CD14-positive monocyte (primary cell): Measurements from ENCODE around the gene FBXL15. TPM values are rescaled to one million over a fixed set of nuclear protein-coding genes. Genes with fewer than 3 reads are reported as not detected.
A peak's percentile ranks its signal among the peaks of the same experiment; 100 is the strongest.

Experiments
- DNase-seq, 3 donors: peaks; one replicate each; pipeline ENCODE4 v3.0.0-alpha.2; 2011 to 2022
- H2AFZ ChIP-seq: 2 replicates; pipeline ENCODE4 v1.6.0; 2012; ENCODE audit warnings: mild to moderate bottlenecking, low read depth, low read length, inconsistent platforms; ENCODE audit not compliant: insufficient read depth, poor library complexity, severe bottlenecking
- H3K27ac ChIP-seq, 2 donors: 1 replicate in 1 of 2; 2 replicates in 1 of 2; pipeline ENCODE4 v1.5.1; 2012 to 2013; ENCODE audit warnings: low read length in 2 of 2, control low read depth in 1 of 2, inconsistent platforms in 1 of 2, low read depth in 1 of 2, mild to moderate bottlenecking in 1 of 2
- H3K27me3 ChIP-seq, 2 donors: one replicate each; pipeline versions ENCODE4 v1.6.0 to v1.6.1; 2011 to 2013; ENCODE audit warnings: low read length in 2 of 2; ENCODE audit not compliant: control insufficient read depth in 2 of 2, insufficient read depth in 2 of 2
- H3K36me3 ChIP-seq, 2 donors: replicated peaks in 1 of 2; 1 replicate in 1 of 2; 2 replicates in 1 of 2; pipeline versions ENCODE4 v1.5.1 to v1.6.1; 2012 to 2013; ENCODE audit warnings: low read length in 2 of 2, control low read depth in 1 of 2, inconsistent platforms in 1 of 2, mild to moderate bottlenecking in 1 of 2; ENCODE audit not compliant: insufficient read depth in 2 of 2, control insufficient read depth in 1 of 2
- H3K4me1 ChIP-seq, 2 donors: 1 replicate in 1 of 2; 2 replicates in 1 of 2; pipeline versions ENCODE4 v1.5.1 to v1.6.1; 2012 to 2013; ENCODE audit warnings: low read length in 2 of 2, control low read depth in 1 of 2, inconsistent platforms in 1 of 2, mild to moderate bottlenecking in 1 of 2, moderate library complexity in 1 of 2; ENCODE audit not compliant: insufficient read depth in 2 of 2, control insufficient read depth in 1 of 2
- H3K4me2 ChIP-seq: replicated peaks from 2 replicates; pipeline ENCODE3; 2012; ENCODE audit warnings: low read length, moderate library complexity, mild to moderate bottlenecking; ENCODE audit not compliant: poor library complexity, severe bottlenecking; ENCODE audit errors: extremely low read depth
- H3K4me3 ChIP-seq, 3 experiments: fragments of 200-600 bp in 1 of 3; sonication (generic) in 1 of 3; replicated peaks in 1 of 3; 1 replicate in 2 of 3; 2 replicates in 1 of 3; pipeline ENCODE4 v1.5.1; 2011 to 2013; ENCODE audit warnings: low read length in 3 of 3, mild to moderate bottlenecking in 3 of 3, control low read depth in 2 of 3, low read depth in 2 of 3, inconsistent platforms in 1 of 3, moderate library complexity in 1 of 3
- H3K79me2 ChIP-seq: 2 replicates; pipeline ENCODE4 v1.6.0; 2012; ENCODE audit warnings: mild to moderate bottlenecking, control low read depth, inconsistent platforms, low read length, moderate library complexity; ENCODE audit not compliant: insufficient read depth
- H3K9ac ChIP-seq: 2 replicates; pipeline ENCODE4 v1.6.0; 2017; ENCODE audit warnings: low read length, mild to moderate bottlenecking; ENCODE audit not compliant: insufficient read depth, poor library complexity, severe bottlenecking
- H3K9me3 ChIP-seq, 2 donors: replicated peaks in 1 of 2; 1 replicate in 1 of 2; 2 replicates in 1 of 2; pipeline versions ENCODE4 v1.5.1 to v1.6.1; 2012 to 2013; ENCODE audit warnings: low read length in 2 of 2, control low read depth in 1 of 2; ENCODE audit not compliant: control insufficient read depth in 1 of 2, insufficient read depth in 1 of 2
- H4K20me1 ChIP-seq: 2 replicates; pipeline ENCODE4 v1.6.0; 2012; ENCODE audit warnings: mild to moderate bottlenecking, low read length, control low read depth, moderate library complexity; ENCODE audit not compliant: insufficient read depth
- H3K27ac Mint-ChIP-seq, 7 donors: one replicate each; pipeline ENCODE4 v1.8.0; 2020; ENCODE audit warnings: mild to moderate bottlenecking in 7 of 7, mixed read lengths in 7 of 7, moderate library complexity in 6 of 7, inconsistent platforms in 2 of 7
- H3K27me3 Mint-ChIP-seq, 3 donors: one replicate each; pipeline ENCODE4 v1.8.0; 2021 to 2022; ENCODE audit warnings: low read depth in 3 of 3, mild to moderate bottlenecking in 3 of 3, mixed read lengths in 3 of 3, moderate library complexity in 3 of 3, inconsistent platforms in 1 of 3
- H3K36me3 Mint-ChIP-seq, 2 donors: one replicate each; pipeline ENCODE4 v1.8.0; 2020; ENCODE audit warnings: mixed read lengths in 2 of 2, inconsistent platforms in 1 of 2, mild to moderate bottlenecking in 1 of 2
- H3K4me1 Mint-ChIP-seq: one replicate; pipeline ENCODE4 v1.8.0; 2020; ENCODE audit warnings: mild to moderate bottlenecking, mixed read lengths
- H3K4me3 Mint-ChIP-seq, 2 donors: one replicate each; pipeline ENCODE4 v1.8.0; 2020; ENCODE audit warnings: mild to moderate bottlenecking in 2 of 2, mixed read lengths in 2 of 2, moderate library complexity in 1 of 2
- H3K9me3 Mint-ChIP-seq, 7 donors: one replicate each; pipeline ENCODE4 v1.8.0; 2020 to 2022; ENCODE audit warnings: mixed read lengths in 7 of 7, mild to moderate bottlenecking in 6 of 7, moderate library complexity in 6 of 7, inconsistent platforms in 2 of 7
- CTCF ChIP-seq: fragments of 200-600 bp; IDR thresholded peaks from one replicate; pipeline ENCODE4 v1.8.0; 2022; ENCODE audit warnings: antibody characterized with exemption, mild to moderate bottlenecking
- WGBS: methylation state at CpG from one replicate; pipeline ENCODE4 v1.1.5; 2013; ENCODE audit warnings: missing lambda C conversion rate; ENCODE audit not compliant: insufficient coverage; 5-methylcytosine and 5-hydroxymethylcytosine counted together
- intact Hi-C, 2 donors: fragments of 100-400 bp; cut with micrococcal nuclease; formaldehyde crosslinking; loops; one replicate each; pipeline versions ENCODE4 v1.15.0 to v1.15.1; 2023
- polyA plus RNA-seq, 3 donors: library from polyadenylated mRNA; depleted of rRNA in 1 of 3; unstranded in 2 of 3; stranded (reverse) in 1 of 3; fragments of 300-500 nt in 2 of 3; fragments of >200 nt in 1 of 3; fragmentation: Illumina TruSeq in 2 of 3; gene quantifications; 1 replicate in 2 of 3; 2 replicates in 1 of 3; pipeline ENCODE4 v1.2.3, GENCODE V29; 2012 to 2021

Gene FBXL15
- polyA plus RNA-seq, 3 donors: 16.0 to 36.3 (median 25.5) TPM

- Mint-ChIP-seq H3K4me3 (no peak overlapping the region), H3K27me3 (peaks cover 3 to 8% (median 3%) of the 10 kb centered on the region in 3 donors), H3K4me1 (peaks cover 30% of the 10 kb centered on the region), H3K27ac (no peak overlapping the region), H3K9me3 (peaks cover 0 to 3% (median under 1%) of the 10 kb centered on the region in 7 donors), H3K36me3 (peaks cover 30 to 38% of the 10 kb centered on the region in 2 donors)
- H3K79me2 ChIP-seq: peaks cover 18% of the 10 kb centered on the region
- intact Hi-C loops: loop anchor here in 1 of 2 donors (5.0 kb wide), 1 partner anchor 38 kb away; no protein-coding TSS in a partner anchor
- WGBS: 88% methylated on average over 8 of the region's 9 CpGs
- no peak overlapping the region for H3K4me2 ChIP-seq
- H3K4me1 ChIP-seq: peaks cover 31 to 37% of the 10 kb centered on the region in 2 donors
- no peaks in the 10 kb centered on the region for H3K9me3 ChIP-seq
- no peak overlapping the region for H3K27ac ChIP-seq
- no peak for TF ChIP-seq CTCF
- peaks cover 2% of the 10 kb centered on the region in 2 donors for H3K27me3 ChIP-seq
- no peak overlapping the region for H3K4me3 ChIP-seq
- peaks cover 31% of the 10 kb centered on the region for H4K20me1 ChIP-seq
- H3K36me3 ChIP-seq: peaks cover 21 to 22% of the 10 kb centered on the region in 2 donors
- no peak overlapping the region for H3K9ac ChIP-seq
- DNase-seq: no peak
- H2AFZ ChIP-seq: no peak overlapping the region
These were observed 3.5 kb downstream of the FBXL15 start for GRCh38 chr10:102424145-102424544.

GRCh38 chr10:102424916-102425315, 4.3 kb downstream of the FBXL15 start:
- H3K9ac ChIP-seq: no peak overlapping the region
- H3K9me3 ChIP-seq: no peaks in the 10 kb centered on the region
- H3K36me3 ChIP-seq: peaks cover 21 to 22% of the 10 kb centered on the region in 2 donors
- H3K27ac ChIP-seq: no peak overlapping the region
- peak overlapping the region in 1 of 7 donors; percentile 25 for H3K27ac Mint-ChIP-seq
- H3K27me3 ChIP-seq: no peaks in the 10 kb centered on the region
- WGBS: 100% methylated on average over 4 of the region's 6 CpGs
- peaks cover 23% of the 10 kb centered on the region for H3K4me1 Mint-ChIP-seq
- no peak overlapping the region for H3K4me3 ChIP-seq
- no peak for TF ChIP-seq CTCF
- no peak overlapping the region for H3K4me2 ChIP-seq
- DNase-seq: no peak
- H3K4me3 Mint-ChIP-seq: no peak overlapping the region
- intact Hi-C loops: loop anchor here in 1 of 2 donors (5.0 kb wide), 1 partner anchor 37 kb away; no protein-coding TSS in a partner anchor
- H4K20me1 ChIP-seq: peaks cover 31% of the 10 kb centered on the region
- peaks cover 0 to under 1% (median 0%) of the 10 kb centered on the region in 3 donors for H3K27me3 Mint-ChIP-seq
- H3K36me3 Mint-ChIP-seq: peaks cover 30 to 38% of the 10 kb centered on the region in 2 donors
- H3K79me2 ChIP-seq: peaks cover 18% of the 10 kb centered on the region
- peaks cover 24 to 29% of the 10 kb centered on the region in 2 donors for H3K4me1 ChIP-seq
- no peak overlapping the region for H2AFZ ChIP-seq
- H3K9me3 Mint-ChIP-seq: no peaks in the 10 kb centered on the region
